GM13977 (cell line): Measurements from ENCODE around the gene HTR3A.
A peak's percentile ranks its signal among the peaks of the same experiment; 100 is the strongest.

Experiments
- DNase-seq: peaks from one replicate; pipeline ENCODE4 v3.0.0; 2012; ENCODE audit warnings: low spot score
- CTCF ChIP-seq: IDR thresholded peaks from 2 replicates; pipeline ENCODE4 v1.5.1; 2012; ENCODE audit warnings: mild to moderate bottlenecking, control low read depth; ENCODE audit not compliant: insufficient read depth; ENCODE audit errors: extremely low read depth, missing control alignments
- in situ Hi-C: fragments of 300-500 bp; cut with MboI; formaldehyde crosslinking; loops from one replicate; pipeline ENCODE4 v1.12.0; 2022; ENCODE audit warnings: low sequenced_read_pairs, low pct_unique_long_range_greater_than_20kb, mixed read lengths, inconsistent platforms; ENCODE audit not compliant: unreplicated experiment

Gene HTR3A

GRCh38 chr11:114034956-114035355 lies 60.0 kb downstream of the HTR3A start:
- no peak for DNase-seq
- no peak for TF ChIP-seq CTCF
- in situ Hi-C loops = no loop called here

- in situ Hi-C loops = no loop called here
- peak; percentile 53 for TF ChIP-seq CTCF
Measured at GRCh38 chr11:114036147-114036811, 61.4 kb downstream of the HTR3A start.

GRCh38 chr11:114036958-114037357 lies 62.0 kb downstream of the HTR3A start:
- no peak for DNase-seq
- in situ Hi-C loops = no loop called here
- no peak for TF ChIP-seq CTCF

More at GRCh38 chr11:114036147-114036811, 61.4 kb downstream of the HTR3A start:
- peak; percentile 47 for DNase-seq

GRCh38 chr11:114039551-114039950 lies 64.6 kb downstream of the HTR3A start:
- TF ChIP-seq CTCF = no peak
- in situ Hi-C loops = no loop called here

More at GRCh38 chr11:114039551-114039950, 64.6 kb downstream of the HTR3A start:
- no peak for DNase-seq
